ENCODE data around the gene TMEM97.

TMEM97 gene

DNA sequence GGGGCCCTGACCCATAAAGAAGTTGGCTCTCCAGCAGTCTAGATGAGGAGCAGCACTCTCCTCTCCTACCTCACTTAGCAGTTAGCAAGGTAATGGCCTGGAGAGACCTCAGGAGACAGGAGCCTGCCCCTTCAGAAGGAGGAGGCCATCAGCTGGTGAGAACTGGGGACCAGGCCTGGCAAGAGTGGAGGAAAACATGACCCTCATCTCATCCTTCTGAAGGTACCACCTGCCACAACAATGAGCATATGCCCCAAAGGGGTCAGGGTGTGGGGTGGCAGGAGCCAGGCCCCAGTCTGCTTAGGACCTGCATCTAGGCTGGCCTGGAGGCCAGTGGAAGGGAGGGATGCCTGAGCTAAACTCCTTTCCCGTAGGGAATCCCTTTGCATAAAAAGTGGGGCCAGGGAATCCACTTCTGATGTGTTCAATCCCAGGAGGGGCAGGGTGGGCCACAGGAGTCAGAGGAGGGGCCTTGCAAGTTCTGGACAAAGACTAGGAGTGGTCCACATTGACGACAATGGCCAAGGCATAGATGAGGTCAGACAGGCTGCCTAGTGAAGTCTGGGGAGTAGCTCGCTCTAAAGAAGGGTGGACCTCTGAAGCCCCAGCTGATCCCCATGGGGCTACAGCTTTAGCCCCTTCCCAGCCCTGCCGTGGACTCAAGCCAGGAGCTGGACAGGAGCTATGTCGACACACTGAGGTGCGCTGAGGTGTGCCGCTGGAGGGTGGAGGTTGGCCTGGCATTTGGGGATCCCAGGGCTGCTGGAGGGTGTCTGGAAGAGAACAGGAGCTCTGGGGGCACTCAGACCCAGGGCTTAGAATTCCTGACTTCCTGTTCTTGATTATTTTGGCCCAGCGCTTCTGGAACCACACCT lies 45.0 kb downstream of the TMEM97 start:
- in situ Hi-C loops (cut with MboI; ENCODE audit: low sequenced_read_pairs), result no loop called here

DNA sequence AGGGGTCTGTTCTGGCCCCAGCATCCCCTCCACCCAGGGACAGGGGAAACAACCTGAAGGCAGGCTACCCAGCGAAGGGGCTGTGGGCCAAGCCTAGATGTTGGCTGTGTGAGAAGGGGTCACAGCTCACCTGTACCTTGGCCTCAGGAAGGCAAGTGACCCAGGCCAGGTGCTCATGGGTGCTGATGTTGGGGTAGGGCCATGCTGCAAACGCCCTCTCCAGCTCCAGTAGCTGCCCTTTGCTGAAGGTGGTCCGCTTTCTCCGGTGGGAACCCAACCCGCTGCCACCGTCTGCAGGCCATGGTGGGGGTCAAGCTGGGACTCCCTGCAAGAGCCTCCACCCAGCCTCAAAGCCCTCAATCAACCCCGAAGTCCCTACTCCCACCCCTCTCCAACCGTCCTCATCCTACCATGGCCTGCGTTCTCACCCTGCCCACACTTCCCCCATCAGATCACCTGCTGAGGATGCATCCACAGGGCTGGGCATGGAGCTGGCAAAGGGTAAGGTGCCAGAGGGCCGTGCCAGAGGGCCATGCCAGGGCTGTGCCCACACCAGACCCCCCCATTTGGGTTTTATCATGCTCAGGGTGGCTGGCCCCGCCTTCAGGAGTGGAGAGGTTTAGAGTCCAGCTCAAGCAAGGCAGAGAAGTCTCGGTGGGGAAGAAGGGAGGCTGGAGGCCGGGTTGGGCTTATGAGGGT lies 45.8 kb downstream of the TMEM97 start, which contains the start of gene SEBOX:
TSS of gene SEBOX (minus strand) at position 535 of the 699 bp plus-strand sequence. CDS start at position 487, 48 bp downstream.
- in situ Hi-C loops (cut with MboI; ENCODE audit: low sequenced_read_pairs), result no loop called here

DNA sequence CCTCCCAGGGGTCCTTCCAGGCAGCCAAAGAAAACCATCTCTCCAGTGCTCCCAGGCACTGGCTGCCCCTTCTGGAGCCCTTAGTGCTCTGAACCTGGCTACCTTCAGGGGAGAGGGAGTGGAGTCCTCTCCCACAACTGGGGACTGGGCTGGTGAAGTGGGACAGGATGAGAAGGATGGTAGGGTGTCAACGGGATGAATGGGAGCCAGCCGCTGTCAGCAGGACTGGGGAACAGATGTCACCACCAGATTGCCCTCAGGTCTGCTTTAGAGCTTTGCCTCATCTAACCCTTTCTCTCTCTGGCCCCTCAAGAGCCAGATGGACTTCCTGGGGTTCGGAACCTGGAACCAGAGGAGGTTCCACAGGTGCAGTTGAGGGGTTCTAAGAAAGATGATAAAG lies 46.5 kb downstream of the TMEM97 start:
- in situ Hi-C loops (cut with MboI; ENCODE audit: low sequenced_read_pairs), result no loop called here

DNA sequence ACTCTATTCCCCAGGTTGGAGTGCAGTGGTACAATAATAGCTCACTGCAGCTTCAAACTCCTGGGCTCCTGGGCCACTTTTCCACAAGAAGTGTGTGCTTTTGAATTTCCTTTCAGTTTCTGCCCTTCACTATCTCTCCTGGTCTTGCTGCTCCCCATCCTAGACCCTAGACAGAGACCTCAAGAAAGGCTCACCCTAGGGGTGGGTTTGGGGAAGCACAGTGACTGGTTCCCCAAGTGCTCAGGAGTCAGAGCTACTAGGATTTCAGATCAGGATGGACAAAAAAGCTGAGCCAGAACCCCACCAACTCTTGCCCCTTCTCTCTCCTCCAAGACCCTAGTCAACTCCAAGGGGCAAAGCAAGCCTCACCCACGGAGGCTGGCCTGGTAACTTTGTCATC lies 47.6 kb downstream of the TMEM97 start:
- in situ Hi-C loops (cut with MboI; ENCODE audit: low sequenced_read_pairs), result no loop called here

DNA sequence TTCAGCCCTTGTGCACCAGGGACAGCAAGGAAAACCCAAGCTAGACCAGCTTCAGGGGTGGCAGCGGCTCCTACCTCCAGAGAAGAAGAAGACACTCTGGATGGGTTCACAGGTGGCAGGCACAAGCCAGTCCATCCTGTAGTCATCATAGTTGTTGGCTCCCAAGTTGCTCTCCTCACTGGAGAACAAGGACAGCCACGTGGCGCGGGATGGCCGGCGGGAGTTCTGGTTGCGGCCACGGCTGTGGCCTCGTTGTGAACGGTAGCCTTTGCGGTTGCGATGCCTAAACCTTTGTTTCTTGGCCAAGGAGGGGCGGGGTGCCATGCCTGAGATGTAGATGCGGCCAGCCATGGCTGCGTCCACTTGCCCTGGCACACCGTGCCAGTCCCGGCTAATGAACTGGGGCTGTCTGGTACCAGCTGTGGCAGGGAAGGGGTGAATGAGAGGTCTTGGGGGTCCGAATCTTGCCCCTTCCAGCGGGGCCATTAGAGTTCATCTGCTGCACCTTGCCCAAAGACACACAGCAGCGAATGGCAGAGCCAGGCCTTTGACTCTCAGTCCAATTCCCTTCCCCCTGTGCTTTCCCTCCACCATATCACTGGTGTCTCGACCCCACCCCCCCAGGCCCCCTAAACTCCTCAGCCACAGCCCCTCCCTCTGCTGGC lies 48.8 kb downstream of the TMEM97 start:
- in situ Hi-C loops (cut with MboI; ENCODE audit: low sequenced_read_pairs), result no loop called here

DNA sequence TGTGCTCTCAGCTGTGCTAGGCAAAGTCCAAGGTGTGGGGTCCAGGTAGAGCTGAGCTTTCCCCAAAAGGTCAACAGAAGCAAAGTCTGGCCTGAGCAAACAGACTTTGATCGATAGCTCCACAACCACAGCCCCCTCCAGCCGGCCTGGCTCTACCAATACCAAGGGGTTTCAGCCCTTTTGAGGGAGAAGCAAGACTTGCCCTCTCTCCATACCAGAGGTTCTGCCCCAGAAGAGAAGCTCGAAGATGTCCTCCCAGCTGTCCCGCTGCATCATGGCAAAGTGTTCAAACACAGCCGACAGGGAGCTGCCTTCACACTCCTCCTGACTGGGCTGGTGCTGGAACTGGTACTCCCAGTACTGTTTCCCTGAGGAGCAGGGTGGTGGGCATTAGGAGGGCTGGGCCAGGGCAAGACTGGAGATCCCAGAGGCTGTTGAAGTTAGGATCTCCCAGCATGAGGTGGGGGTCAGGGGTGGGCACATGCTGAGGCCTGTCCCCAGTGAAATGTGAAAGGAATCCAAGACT lies 49.4 kb downstream of the TMEM97 start:
- in situ Hi-C loops (cut with MboI; ENCODE audit: low sequenced_read_pairs), result no loop called here

DNA sequence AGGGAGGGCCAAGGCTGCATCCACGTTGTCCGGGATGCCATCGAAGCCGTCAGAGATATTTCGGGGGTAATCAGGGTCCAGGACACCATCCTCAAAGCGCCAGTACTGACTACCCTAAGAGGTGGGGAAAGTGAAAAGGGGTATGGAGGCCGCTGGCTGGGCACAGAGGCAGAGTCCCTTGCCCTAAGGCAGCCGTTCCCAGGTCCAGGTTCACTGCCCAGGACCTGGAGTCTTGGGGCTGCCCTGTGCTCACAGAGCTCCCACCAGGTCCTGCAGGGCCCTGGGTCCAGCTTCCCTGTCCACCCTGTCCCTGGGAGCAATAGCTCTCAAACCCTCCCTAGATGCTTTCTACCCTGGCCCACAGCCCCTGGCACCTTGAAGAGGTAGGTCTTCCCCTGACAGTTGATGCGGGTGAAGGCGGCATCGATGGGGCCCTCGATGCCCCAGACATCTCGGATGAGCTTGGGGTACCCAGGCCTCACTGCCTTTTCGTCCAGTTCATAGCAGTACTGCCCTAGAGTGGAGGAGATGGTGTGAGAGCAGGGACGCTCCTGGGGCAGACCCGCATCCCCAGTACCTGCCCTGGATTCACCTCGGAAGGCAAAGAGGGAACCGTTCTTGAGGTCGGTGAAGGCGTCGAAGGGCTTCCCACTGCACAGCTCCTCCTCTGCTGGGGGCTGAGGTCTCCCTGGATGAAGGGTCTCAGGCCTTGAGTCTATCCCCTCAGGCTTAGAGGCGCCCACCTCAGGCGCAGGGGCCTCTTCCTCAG lies 50.1 kb downstream of the TMEM97 start:
- in situ Hi-C loops (cut with MboI; ENCODE audit: low sequenced_read_pairs), result no loop called here

DNA sequence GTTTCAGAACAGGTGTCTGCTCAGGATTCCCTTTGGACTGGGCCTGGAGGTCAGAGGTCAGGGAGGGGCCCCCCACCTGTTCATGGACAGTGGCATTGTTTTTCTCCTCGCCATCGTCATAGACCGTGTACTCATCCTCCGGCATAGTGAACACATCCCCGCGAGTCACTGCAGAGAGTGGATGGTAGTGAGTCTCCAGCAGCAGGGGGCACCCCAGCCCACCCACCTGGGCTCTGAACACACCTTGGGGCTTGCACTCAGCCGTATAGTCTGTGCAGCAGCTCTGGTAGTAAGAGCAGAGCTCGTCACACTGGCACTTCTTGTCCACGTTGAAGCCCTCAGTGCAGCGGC lies 50.7 kb downstream of the TMEM97 start:
- in situ Hi-C loops (cut with MboI; ENCODE audit: low sequenced_read_pairs), result no loop called here

DNA sequence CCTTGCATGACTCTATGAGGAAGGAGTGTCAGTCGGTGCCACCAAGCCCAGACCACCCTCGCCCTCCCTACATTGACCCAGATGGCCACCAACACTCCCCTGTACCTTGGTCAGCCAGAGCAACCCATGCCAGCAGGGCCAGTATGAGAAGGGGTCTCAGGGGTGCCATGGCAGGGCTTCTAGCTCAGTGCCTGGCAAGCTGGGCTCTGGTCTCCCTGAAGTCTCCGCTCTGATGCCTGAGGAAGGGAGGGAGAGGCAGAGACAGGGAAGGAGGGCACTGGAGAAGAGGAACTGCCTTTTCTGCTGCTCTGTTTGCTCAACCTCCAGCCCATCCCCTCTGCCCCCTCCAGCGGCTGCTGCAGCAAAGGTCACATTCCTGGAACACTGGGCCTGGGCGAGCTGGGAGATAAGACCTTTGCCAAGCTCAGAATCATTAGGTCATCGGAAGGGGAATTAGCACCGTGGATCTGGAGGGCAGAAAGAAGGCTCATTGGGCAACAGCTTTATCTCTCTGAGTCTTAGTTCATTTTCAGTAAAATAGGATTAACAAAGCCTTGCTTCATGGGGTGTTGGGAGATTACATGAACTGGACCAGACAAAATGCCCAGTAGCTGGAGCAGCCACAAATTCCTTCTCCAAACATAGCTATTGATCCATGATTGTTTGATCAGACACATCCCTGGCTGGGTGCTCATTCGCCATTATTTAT lies 51.2 kb downstream of the TMEM97 start, which contains the start of gene VTN:
TSS of gene VTN (minus strand) at position 273 of the 709 bp plus-strand sequence. CDS start at position 169, 104 bp downstream.
- in situ Hi-C loops (cut with MboI; ENCODE audit: low sequenced_read_pairs), result no loop called here

DNA sequence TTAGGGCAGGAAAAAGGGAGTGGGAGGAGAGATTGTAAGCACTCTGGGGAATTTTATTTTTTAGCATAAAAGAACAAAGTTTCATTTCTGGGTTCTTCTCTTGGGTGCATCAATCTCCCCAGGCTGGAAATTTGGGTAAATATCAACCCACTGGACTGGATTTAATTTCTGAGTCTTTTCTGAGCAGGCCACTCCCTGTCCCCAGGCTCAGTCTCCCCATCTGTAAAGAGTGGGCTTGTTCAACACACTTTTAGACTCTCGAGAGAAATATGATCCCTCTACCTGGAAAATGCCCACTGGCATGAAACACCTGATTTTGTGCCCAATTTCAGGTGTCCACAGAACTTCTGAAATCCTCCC lies 51.7 kb downstream of the TMEM97 start:
- in situ Hi-C loops (cut with MboI; ENCODE audit: low sequenced_read_pairs), result no loop called here

DNA sequence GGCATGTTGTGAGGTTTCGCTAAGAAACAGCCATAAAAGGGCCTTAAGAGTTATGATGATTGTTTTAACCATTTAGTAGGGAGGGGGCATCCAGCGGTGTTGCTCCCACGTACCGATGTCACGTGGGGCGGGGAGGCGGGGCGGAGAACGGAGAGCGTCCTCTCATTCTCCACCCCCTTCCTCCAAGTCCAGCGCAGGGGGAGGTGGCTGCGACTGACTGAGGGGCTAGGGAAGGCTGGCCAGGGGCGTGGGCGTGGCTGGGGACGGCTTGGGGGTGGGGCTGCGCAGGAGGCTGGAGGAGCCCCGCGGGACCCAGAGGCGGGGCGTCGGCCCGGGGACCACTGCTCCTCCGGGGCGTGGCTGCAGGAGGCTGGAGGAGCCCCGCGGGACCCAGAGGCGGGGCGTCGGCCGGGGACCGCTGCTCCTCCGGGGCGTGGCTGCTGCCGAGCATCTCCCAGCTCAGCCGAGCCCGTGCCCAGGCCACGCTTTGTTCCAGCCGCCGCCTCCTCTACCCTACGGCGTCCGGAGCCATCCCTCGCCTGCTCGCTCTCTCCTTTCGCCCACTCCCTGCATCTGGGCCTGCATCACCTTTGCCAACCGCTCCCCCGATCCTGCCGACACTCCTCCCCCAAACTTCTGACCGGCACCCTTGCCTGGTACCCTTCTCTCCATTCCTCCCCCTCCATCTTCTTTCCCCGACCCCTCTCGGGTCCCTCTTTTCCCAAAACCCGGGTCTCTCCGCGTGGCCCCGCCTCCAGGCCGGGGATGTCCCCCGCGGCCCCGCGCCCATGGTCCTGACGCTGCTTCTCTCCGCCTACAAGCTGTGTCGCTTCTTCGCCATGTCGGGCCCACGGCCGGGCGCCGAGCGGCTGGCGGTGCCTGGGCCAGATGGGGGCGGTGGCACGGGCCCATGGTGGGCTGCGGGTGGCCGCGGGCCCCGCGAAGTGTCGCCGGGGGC lies 52.5 kb downstream of the TMEM97 start, which contains the start of gene SARM1:
TSS of gene SARM1 (plus strand) at position 450 of the 958 bp plus-strand sequence. CDS start at position 789, 339 bp downstream.
- in situ Hi-C loops (cut with MboI; ENCODE audit: low sequenced_read_pairs), result no loop called here

DNA sequence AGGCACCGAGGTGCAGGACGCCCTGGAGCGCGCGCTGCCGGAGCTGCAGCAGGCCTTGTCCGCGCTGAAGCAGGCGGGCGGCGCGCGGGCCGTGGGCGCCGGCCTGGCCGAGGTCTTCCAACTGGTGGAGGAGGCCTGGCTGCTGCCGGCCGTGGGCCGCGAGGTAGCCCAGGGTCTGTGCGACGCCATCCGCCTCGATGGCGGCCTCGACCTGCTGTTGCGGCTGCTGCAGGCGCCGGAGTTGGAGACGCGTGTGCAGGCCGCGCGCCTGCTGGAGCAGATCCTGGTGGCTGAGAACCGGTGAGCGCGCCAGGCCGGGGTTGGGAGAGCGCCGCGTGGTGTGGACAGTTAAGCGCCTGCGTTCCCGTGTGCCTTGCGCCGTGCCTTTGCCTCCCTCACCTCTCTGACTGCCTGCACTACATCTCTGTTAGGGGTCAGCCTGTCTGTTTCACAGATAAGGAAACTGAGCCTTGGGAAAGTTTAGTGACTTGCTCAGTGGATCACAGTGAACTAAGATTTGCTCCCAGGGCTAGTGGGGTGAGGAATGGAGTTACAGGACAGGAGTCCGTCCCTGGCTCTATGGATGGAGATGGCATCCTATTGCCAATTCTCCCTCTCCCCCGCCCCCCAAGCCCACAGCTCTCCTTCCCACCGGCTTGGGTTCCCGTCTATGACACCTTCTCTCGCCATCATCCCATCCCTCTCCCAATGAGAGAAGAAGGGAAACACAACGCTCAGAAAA lies 53.4 kb downstream of the TMEM97 start:
- in situ Hi-C loops (cut with MboI; ENCODE audit: low sequenced_read_pairs), result no loop called here

DNA sequence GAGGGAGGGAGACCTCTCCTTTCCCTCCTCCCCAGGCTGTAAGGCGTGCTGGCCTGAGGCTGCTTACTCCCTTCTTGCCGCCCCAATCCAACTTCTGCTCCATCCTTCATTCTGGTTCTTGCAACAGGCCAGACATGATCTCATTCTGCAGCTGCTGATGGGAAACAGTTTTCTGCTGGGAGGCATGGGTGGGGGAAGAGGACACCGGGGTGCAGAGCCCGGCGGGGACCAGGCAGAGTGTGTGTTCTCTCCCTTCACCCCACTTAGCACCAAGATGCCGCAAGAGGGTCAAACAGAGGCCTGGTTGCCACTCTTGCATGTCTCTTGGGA lies 53.9 kb downstream of the TMEM97 start:
- in situ Hi-C loops (cut with MboI; ENCODE audit: low sequenced_read_pairs), result no loop called here

All from HL-60/S4 treated with phorbol 12-myristate 13-acetate at 8.2 ng/mL for 4 days and 3 days (cell line).